ENCODE data around the gene UBE2S. TPM values are rescaled to one million over a fixed set of nuclear protein-coding genes. Genes with fewer than 3 reads are reported as not detected.
"Not testable (repeated sequence)": the region's sequence is repeated elsewhere in the genome, so short reads cannot be mapped to it uniquely, and the experiment has no call there.

UBE2S gene
- total RNA-seq (2014; rRNA removed; shearing (Covaris generic)): 284 and 324 TPM in 2 replicates

DNA sequence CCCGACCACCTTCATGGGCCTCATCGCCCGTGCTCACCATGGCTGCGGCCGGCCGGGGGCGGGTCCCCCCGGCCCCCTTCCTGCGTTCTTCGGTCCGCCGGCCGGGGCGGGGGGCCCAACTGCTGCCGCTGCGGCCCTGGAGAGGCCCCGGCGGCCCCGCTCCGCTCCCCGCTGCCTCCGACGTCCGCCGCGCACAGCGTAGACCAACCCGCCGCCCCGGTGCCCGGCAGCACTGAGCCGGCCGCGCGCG is at the start of gene UBE2S:
Gene UBE2S (minus strand): TSS at position 239 of the 250 bp plus-strand sequence. CDS start 199 bp downstream, at position 40.
- DNase-seq (ENCODE audit: low spot score): not testable (repeated sequence)

DNA sequence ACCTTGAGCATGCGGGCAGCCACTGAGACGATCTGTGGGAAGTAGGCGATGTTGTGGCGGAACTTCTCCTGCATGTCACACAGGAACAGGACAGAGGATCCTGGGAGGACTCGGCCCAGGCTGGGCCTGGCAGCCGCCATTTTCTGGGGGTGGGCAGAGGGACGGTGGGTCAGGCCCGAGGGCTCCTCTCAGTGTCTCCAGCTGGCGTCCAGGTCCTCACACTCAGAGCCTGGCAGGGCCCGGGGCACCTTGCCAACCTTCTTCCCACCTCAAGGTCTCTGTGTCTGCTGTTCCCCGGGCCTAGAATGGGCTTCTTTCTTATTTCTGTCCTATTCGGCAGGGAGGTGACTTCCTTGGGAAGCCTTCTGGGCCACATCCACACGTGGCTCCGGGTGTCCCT is 48.8 kb upstream of the UBE2S start:
- no peak for DNase-seq (ENCODE audit: low spot score)

DNA sequence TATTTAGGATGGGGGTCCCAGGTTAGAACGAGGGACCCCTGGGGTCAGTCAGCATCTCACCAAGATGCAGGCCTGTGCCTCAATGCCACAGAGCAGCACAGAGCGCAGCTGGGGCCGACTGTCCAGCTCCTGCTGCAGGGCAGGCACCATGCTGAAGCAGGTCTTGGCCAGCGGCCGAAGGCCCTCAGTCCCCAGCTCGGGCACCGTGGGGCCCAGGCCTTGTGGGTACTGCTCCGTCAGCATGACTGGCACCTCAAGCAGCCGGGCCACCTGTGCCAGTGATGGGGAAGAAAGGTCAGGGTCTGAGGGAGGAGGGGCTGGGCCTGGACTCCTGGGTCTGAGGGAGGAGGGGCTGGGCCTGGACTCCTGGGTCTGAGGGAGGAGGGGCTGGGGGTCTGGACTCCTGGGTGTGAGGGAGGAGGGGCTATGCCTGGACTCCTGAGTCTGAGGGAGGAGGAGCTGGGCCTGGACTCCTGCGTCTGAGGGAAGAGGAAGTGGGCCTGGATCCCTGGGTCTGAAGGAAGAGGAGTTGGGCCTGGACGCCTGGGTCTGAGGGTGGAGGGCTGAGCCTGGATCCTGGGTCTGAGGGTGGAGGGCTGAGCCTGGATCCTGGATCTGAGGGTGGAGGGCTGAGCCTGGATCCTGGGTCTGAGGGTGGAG is 48.1 kb upstream of the UBE2S start:
- DNase-seq (ENCODE audit: low spot score): no peak

DNA sequence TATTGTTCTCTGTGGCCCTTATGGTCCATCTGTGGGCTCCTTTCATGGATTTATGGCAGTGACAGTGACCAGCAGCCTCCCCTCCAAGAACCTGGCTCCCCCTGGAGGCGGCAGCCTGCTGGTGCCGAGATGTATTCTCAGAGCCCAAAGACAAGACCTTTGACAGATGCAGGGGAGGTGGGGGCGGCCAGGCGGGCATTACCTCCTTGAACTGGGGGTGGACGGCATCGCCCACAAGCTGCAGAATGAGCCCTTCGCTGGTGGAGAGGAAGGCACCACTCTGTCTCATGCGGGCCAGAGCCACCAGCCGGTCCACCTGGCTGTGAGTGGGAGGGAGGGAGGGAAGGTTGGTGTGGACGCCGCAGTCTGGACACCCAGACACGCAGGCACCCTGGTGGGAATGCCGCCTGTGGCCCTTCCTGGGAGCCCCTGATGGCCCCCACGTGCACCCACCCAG is 47.2 kb upstream of the UBE2S start:
- peak; percentile 64 for DNase-seq (ENCODE audit: low spot score)

DNA sequence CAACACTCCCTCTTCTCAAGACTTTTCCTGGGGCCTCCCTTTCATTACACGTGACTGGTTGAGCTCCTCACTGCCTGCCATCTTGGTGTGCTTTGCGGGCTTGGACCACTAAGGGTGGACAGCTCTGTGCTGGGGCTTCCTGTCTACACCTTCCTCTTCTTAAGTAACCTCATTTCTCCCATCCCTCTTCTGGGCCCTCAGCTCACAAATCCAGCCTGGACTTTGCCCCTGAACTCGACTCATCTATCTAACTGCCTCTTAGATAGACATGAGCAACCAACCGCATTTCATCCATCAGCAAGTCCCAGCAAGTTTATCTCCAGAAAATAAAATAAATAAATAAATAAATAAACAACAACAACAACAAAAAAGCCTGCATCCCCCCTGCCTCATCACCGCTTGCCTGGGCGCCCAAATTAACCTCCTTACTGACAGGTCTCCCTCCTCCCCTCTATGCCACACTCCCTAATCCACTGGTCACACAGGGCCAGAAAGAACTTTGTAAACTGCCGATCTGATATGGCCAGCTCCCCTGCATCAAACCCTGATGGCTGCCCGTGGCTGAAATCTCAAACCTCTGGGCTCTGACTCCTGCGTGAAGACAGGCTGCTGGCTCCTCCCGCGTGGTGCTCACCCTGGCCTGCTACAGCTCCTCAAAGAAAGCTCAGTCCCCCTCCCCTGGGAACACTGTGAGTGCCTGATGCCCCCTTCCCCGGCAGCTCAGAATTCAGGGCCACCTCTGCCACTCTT is 46.1 kb upstream of the UBE2S start:
- no peak for DNase-seq (ENCODE audit: low spot score)

DNA sequence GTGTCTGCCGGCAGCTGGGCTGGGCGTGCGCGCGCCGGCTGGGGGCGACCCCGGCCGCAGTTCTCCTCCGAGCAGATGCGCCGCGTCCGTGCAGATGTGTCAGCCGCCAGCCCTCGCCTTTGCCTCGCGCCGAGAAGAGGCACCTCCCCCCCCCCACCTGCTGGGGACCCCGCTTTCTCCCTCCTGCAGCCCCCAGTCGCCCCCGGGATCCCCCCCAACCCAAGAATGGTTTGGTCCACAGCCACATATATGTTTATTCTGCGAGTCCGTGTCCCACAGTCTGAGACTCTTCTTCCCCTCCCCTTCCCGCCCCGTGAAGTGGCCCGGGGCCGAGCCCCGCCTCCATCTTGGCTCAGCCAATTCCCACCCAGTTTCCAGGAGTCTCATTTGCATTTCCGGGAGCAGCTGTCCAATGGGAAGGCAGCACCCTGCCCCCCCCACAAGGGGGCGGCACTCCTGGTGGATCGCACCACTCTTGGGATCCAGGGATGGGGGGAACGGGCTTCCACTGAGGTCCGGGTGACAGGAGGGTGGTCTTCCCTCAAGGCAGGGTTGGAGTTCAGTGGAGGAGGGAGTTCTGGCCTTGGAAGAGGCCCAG is 45.3 kb upstream of the UBE2S start:
- DNase-seq (ENCODE audit: low spot score): peak; percentile 63

DNA sequence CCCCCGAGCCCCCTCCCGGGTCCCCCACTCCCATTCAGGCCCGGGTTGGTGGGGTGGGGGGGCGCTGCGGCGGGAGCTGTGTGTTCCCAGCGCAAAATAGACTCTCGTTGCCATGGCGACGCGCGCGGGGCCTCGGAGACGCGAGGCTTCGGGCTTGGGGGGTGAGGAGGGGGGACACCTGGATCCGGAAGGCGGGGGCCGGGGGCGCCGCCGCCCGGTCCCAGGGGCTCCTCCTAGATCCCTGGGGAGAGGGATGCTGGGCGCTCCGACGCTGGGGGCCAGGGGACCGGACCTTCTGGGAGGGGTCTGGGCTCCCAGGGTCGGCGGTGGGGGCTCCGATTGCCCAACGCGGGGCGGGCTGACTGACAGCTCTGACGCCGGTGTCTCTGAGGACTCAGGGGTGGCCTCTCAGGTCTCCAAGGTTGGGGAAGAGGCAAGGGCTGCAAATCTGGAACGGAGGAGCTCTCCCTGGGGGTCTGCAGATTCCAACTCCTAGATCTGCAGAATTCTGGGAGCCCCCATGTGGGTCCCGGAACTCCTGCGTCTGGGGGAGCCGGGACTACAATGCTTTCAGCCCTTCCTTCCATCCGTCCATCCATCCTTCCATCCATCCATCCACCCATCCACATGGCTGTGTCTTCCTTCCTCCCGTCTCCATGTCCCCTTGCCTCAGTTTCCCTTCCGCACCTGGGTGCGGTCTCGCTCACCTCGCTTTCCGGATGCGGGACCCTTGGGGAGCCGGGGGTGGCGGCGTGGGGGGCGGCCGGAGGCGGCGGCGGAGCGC is 44.6 kb upstream of the UBE2S start:
- DNase-seq (ENCODE audit: low spot score): no peak

DNA sequence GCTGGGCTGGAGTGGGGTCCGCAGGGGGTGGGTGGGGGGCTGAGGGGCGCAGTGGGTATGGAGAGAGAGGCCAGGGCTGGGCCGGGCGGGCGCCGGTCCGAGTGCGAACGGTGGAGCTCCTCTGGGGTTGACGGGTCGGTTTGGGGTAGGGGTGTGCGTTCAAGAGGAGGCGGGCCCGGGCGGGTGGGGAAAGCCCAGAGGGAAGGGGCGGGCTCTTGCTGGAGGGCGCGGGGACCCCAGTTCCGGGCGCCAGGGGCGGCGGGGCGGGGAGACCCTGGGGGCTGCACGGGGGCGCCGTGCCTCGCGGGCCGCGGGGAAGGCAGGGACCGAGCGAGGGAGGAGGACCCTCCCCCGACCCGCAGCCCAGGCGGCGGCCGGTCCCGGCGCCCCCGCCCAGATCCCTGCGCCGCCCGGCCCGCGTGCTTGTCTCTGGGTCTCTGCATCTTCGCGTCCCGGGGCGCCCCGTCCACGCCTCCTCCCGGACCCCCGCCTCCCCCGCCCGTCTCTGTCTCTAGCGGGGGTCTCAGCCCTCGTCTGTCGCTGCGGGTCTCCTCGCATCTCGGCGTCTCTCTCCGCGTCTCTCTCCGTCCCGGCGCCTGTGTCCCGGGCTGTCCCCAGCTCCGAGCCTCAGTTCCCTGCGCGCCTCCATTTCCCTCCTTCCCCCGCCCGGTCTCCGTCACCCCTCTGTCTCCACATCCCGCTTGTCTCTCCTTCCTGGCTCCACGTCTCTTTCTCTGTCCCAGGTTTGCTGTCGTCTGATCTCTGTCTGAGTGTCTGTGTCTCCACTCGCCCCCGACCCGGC is 43.8 kb upstream of the UBE2S start:
- no peak for DNase-seq (ENCODE audit: low spot score)

DNA sequence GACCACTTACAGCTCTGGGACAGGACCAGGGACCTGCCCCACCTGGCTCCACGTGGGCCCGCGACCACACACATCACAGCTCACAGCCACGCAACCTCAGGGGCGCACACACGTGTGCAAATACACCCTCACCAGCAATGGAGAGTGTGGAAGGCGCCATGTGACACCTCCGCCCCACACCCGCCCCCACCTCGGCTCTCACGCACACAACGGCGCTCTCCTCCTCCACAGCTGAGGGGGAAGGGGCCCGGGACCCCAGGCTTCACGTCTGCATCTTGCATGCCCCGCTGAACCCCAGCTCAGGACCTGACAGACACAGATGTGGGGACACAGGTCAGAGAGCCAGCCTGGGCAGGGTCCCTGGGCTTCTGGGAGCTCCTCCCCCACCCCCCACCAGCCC is 41.9 kb upstream of the UBE2S start:
- no peak for DNase-seq (ENCODE audit: low spot score)

DNA sequence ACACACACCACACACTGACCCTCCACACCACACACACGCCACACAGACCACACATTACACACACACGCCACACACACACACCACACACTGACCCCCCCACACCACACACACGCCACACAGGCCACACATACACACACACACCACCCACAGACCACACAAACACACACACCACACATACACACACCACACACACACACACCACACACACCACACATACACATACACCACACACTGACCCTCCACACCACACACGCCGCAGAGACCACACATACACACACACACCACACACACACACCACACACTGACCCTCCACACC is 40.5 kb upstream of the UBE2S start:
- DNase-seq (ENCODE audit: low spot score): not testable (repeated sequence)

DNA sequence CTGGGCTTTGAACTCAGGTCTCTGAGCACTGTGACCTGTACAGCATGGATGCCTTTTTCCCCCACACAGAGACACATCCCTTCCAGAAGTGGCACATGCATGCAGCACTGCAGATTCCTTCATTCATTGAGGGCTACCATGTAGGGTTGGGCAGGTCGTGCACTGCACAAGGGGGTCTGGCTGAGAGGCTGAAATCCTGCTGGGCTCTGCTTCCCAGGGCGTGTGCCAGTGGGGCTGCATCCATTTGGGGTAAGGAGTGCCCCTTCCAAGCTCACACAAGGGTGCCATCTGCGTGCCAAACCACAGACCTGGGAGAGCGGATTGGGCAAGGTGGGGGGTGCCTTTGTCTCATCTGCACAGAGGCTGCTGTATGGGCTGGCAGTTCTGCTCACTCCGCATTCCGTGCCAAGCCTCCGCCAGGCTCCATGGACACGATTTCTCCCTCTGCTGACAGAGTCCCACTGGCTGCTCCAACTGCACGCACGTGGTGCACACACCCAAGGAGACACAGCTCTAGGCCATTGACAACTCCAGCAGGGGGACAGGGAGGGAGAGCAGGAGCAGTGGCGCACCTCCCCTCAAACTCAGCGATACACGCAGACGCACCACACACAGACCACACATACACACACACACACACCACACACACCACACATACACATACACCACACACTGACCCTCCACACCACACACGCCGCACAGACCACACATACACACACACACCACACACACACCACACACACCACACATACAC is 40.0 kb upstream of the UBE2S start:
- DNase-seq (ENCODE audit: low spot score): peak; percentile 92

DNA sequence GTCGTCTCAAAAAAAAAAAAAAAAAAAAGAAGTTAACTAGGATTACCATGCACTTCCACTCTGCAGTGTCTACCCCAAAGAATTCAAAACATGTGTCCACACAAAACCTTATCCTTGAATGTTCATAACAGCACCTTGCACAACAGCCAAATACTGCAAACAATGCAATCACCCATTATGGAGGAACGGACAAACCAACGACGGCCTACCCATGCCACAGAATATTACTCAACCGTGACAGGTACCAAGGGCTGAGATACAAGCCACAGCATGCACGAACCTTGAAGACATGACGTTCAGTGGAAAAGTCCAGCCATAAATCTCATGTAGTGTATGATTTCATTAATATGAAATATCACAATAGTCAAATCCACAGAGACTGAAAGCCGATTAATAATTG is 38.5 kb upstream of the UBE2S start:
- DNase-seq (ENCODE audit: low spot score): no peak

DNA sequence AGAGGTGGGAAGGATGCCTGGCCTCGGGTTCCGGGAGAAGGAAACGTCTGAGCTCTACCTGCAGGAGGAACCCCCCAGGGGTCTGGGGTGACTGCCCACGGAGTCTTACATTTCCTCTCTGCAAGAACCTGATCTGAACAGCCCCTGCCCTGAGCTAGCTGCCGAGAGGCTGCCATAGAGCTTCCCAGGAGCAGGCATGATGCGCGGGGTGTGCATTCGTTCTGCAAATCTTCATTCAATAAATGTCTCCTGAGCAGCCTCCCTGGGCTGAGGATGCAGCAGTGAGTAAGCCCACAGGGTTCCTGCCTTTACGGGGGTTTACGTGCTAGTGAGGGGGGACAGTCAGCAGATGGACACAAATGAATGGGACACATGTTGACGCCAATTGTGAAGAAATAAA is 37.1 kb upstream of the UBE2S start:
- DNase-seq (ENCODE audit: low spot score): no peak

DNA sequence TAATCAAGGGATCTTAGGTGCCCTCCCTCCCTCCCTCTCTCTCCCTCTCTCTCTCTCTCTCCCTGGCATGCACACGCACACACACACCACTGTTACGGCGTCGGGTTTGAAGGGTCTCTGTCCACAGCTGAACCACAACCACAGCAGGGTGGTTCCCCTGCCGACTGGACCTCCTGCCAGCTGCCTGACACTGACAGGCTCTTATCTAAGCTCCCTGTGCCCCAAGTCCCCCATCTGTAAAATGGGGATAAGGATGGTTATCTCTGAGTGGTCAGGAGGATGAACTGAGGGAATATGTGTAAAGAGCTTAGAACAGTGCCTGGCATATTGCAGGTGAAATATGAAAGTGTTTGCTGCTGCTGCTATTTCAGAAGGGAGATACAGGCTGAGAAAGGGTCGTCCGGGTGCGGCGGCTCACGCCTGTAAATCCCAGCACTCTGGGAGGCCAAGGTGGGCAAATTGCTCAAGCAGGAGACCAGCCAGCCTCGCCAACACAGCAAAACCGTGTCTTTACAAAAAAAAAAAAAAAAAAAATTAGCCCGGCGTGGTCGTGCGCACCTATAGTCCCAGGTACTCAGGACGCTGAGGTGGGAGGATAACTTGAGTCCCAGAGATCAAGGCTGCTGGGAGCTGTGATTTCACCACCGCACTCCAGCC is 36.4 kb upstream of the UBE2S start:
- no peak for DNase-seq (ENCODE audit: low spot score)

DNA sequence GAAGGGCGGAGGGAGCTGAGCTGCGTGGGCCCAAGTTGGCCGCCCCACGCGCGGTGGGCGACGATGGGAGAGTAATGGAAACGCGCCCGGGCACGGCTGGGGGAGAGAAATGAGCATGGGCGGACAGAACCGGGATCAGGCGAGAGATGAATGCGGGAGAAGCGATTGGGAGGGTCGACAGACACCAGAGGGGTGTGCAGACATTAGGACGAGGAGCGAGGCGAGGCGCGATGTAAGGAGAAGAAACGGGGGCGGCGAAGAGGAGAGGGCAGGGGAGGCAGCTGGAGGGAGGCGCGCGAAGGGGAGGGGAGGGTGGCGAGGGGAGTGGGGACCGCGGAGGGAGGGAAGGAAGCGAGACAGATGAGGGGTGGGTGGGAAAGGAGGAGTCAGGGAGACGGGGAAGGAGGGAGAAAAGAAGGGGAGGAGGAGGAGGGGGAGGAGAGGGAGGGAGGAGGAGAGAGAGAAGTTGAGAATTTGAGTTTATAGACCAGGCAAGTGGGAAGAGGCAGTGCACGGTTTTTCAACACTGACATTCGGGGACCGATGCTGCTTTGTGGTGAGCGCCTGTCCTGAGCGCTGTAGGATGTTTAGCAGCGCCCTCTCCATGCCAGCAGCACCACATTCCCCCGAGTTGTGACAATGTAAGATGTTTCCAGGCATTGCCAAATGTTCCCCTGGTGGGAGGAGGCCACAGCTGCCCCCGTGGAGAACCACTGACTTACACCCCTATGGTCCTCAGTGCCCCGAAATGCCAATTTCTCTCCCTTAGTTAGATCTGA is 35.6 kb upstream of the UBE2S start, which contains the start of gene SHISA7:
Gene SHISA7 (minus strand): TSS at position 256 of the 779 bp plus-strand sequence. CDS start 437 bp downstream, outside the sequence.
- DNase-seq (ENCODE audit: low spot score): no peak

DNA sequence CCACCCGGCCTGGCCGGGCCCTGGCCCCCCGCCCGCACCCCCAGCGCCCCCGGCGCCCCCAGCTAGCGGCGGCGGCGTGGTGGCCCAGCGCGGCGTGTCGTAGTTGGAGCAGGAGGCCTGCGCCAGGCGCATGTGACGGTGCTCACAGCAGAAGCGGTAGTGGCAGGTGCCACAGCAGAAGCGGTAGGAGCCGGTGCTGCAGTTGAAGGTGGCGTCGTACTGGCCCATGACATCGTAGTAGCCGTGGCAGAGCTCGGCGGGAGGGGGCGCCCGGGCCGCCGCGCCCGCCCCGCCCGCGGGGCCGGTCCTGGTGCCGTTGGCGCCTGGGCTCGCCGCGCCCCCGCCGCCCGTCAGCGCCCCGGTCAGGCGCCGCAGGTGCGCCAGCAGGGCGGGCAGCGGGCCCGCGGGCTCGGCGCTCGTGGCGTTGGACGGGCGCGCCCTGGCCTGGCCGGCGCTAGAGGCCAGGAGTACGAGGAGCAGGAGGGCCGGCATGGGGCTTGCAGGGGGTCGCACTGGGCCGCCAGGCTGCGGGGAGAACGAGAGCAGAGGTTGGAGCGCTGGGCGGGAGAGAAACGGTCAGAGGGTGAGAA is 34.9 kb upstream of the UBE2S start:
- no peak for DNase-seq (ENCODE audit: low spot score)

DNA sequence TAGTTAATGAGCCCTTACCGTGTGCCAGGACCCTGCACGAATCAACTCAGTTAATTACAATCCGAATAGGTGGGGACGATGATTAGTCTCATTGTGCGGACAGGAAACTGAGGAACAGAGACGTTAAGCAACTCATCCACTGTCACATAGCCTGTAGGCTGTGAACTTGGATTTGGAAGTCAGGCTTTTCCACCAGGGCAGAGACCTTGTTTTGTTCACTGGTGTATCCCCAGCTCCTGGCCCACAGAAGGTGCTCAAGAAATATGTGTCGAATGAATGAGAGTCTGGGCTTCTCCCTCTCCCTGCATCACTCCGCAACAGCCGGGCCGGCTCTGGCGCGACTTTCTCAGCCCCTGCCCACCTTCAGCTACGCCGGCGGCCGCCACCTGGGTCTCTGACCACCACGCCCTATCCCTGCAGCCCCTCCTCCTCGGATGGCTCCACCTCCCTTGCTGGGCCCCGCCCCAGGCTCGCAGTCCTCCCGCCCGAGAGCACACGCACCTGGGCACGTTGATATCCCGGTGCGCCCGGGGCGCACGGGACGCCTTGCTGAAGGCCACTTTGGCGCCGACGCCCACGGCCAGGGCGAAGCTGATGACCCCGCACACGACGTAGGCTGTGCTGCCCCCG is 34.2 kb upstream of the UBE2S start:
- DNase-seq (ENCODE audit: low spot score): no peak

DNA sequence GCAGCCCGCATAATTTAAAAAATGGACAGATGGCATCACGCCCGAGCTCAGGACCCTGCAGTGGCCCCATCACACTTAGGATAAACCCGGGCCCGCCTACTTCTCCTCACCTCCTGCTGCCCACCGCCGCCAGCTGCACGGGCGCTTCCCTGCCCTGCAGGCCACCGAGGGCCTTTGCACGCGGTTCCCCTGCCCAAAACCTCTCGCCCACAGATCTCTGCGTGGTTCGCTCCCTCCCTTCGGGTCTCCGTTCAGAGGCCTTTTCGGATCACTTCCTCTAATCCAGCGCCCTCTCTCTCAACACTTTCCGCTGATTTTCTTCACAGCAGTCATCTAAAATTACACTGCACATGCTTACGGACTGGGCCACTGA is 33.7 kb upstream of the UBE2S start:
- no peak for DNase-seq (ENCODE audit: low spot score)

Measured in H4 (cell line).